Measurements from ENCODE around the gene NAGLU.
A peak's percentile ranks its signal among the peaks of the same experiment; 100 is the strongest.

DNA sequence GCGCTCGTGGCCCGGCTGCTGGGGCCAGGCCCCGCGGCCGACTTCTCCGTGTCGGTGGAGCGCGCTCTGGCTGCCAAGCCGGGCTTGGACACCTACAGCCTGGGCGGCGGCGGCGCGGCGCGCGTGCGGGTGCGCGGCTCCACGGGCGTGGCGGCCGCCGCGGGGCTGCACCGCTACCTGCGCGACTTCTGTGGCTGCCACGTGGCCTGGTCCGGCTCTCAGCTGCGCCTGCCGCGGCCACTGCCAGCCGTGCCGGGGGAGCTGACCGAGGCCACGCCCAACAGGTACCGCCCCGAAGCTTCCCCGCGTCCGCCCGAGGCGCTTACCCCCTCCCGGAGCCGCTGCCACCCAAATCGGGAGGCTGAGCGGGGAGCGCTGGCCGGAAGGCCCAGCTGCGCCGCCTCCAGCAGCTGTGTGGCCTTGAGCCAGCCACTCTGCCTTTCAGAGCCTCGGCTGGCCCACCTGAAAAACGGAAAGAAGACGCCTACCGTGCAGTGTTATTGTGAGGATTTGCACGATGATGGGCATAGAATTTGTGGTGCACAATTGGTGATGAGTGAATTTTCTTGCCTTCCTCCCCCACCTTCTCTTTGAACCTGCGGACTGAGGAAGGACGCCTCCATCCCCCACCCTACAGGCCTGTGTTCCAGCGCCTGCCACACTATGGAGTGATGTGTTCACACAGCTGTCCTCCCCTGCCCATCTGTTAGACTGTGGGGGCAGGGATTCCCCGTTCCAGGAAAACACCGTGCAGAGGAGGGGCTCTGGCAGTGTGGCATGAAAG lies 523 bp downstream of the NAGLU start:
- TF ChIP-seq, protein P1, sequence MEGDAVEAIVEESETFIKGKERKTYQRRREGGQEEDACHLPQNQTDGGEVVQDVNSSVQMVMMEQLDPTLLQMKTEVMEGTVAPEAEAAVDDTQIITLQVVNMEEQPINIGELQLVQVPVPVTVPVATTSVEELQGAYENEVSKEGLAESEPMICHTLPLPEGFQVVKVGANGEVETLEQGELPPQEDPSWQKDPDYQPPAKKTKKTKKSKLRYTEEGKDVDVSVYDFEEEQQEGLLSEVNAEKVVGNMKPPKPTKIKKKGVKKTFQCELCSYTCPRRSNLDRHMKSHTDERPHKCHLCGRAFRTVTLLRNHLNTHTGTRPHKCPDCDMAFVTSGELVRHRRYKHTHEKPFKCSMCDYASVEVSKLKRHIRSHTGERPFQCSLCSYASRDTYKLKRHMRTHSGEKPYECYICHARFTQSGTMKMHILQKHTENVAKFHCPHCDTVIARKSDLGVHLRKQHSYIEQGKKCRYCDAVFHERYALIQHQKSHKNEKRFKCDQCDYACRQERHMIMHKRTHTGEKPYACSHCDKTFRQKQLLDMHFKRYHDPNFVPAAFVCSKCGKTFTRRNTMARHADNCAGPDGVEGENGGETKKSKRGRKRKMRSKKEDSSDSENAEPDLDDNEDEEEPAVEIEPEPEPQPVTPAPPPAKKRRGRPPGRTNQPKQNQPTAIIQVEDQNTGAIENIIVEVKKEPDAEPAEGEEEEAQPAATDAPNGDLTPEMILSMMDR (IDR thresholded peaks at IDR 0.05): peak; percentile 14; the same call in 1 of the 2 replicates
- TF ChIP-seq ZFX (IDR thresholded peaks at IDR 0.05; ENCODE audit: borderline replicate concordance): no peak
